ENCODE results near the gene GRM4.

GRM4 gene

DNA sequence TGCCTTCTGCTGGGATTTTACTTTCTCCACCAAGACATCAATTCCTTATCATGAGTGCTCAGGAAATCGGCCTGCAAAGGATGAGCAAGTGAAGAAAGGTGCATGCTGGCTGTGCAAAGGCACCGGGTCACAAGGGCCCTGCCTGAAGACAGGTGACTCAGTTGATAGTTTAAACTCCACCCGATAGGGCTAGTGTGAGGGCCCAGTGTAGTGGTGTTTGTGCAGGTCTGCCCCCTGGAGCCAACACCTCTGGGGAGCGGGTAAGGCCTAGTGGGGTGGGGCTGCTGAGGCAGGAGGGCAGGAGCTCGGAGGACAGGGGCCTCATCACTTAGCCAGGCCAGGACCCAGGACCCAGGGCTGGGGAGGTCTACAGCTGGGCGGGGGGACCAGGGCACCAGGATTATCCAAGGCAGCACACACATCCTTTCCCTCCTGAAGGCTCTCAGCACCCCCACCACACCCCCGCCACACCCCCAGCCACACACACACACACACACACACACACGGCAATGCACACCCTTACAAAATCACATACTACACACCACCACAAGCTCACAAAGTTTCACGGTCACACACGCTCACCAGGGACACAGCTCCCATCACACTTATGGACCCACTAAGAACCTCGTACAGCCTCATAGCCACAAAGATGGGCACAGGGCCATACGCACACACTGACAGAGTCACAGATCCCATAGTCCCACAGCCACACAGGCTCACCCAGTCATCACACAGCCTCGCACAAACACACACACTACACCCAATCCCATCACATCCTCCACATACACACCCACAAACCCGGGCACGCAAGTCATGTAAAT, 75.4 kb downstream of the GRM4 start:
- no peak overlapping the region for H3K4me3 ChIP-seq (ENCODE audit: low read depth, low read length, poor library complexity, severe bottlenecking)
- no peaks in the 10 kb centered on the region for H3K9me3 ChIP-seq (ENCODE audit: low read length)
- H3K27me3 ChIP-seq (ENCODE audit: insufficient read depth, low read length): 0 out of 2 replicates have a peak, but pooled peaks cover 7% of the 10 kb centered on the region
- no peak overlapping the region for H3K27ac ChIP-seq (ENCODE audit: low read depth, low read length, poor library complexity, severe bottlenecking)
- no peaks in the 10 kb centered on the region for H3F3A ChIP-seq (ENCODE audit: insufficient read depth, low read length)
- H3K79me2 ChIP-seq (ENCODE audit: insufficient read depth, low read length): no peaks in the 10 kb centered on the region
- no peaks in the 10 kb centered on the region for H3K9me2 ChIP-seq (ENCODE audit: low read depth, low read length)
- H3K9ac ChIP-seq (ENCODE audit: low read length): no peak overlapping the region
- H3K4me1 ChIP-seq (ENCODE audit: insufficient read depth, low read length, severe bottlenecking): no peaks in the 10 kb centered on the region
- H2AFZ ChIP-seq (ENCODE audit: low read length): no peak overlapping the region
- no peaks in the 10 kb centered on the region for H3K36me3 ChIP-seq (ENCODE audit: insufficient read depth, low read length)
- no peak for TF ChIP-seq EZH2 (IDR thresholded peaks at IDR 0.05; ENCODE audit: borderline replicate concordance, low read length)
- TF ChIP-seq, protein P1, sequence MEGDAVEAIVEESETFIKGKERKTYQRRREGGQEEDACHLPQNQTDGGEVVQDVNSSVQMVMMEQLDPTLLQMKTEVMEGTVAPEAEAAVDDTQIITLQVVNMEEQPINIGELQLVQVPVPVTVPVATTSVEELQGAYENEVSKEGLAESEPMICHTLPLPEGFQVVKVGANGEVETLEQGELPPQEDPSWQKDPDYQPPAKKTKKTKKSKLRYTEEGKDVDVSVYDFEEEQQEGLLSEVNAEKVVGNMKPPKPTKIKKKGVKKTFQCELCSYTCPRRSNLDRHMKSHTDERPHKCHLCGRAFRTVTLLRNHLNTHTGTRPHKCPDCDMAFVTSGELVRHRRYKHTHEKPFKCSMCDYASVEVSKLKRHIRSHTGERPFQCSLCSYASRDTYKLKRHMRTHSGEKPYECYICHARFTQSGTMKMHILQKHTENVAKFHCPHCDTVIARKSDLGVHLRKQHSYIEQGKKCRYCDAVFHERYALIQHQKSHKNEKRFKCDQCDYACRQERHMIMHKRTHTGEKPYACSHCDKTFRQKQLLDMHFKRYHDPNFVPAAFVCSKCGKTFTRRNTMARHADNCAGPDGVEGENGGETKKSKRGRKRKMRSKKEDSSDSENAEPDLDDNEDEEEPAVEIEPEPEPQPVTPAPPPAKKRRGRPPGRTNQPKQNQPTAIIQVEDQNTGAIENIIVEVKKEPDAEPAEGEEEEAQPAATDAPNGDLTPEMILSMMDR (IDR thresholded peaks at IDR 0.05; ENCODE audit: low read length): no peak
- no peaks in the 10 kb centered on the region for H4K20me1 ChIP-seq (ENCODE audit: insufficient read depth, low read length)
- no peak overlapping the region for H3K4me2 ChIP-seq (ENCODE audit: low read length)

DNA sequence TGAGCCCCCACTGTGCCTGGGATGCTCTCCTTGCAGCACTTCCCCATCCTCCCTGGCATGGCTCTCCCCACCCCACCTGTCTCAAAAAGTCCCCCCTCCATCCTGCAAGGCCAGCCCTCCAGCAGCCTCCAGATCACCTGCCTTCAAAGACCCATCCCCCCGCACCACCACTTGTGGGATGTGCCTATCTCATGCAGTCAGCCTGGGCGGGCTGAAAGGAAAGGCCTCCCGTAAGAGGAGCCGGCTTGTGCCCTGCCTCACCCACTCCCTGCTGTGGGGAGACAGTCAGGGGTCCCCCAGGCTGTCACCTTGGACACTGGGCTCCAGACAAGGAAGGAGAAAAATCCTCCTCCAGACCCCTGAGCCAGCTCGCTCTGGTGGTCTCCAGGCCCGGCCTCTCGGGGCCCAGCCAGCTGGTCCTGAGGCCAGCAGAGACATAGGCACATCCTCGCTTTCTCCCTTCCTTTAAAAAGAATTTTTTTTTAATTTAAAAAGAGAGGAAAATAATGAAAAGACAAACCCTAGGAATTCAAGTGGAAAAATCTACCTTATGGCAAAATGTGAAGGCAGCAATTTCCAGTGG, 77.3 kb downstream of the GRM4 start:
- Histone ChIP-seq H3K4me1 (ENCODE audit: insufficient read depth, low read length, severe bottlenecking) (no peaks in the 10 kb centered on the region), H2AFZ (ENCODE audit: low read length) (no peak overlapping the region), H3K27ac (ENCODE audit: low read depth, low read length, poor library complexity, severe bottlenecking) (no peak overlapping the region), H4K20me1 (ENCODE audit: insufficient read depth, low read length) (no peaks in the 10 kb centered on the region), H3K27me3 (ENCODE audit: insufficient read depth, low read length) (peaks cover 7% of the 10 kb centered on the region; the same call in 1 of the 2 replicates), H3F3A (ENCODE audit: insufficient read depth, low read length) (no peaks in the 10 kb centered on the region), H3K79me2 (ENCODE audit: insufficient read depth, low read length) (no peaks in the 10 kb centered on the region), H3K9me3 (ENCODE audit: low read length) (no peaks in the 10 kb centered on the region), H3K36me3 (ENCODE audit: insufficient read depth, low read length) (no peaks in the 10 kb centered on the region), H3K4me3 (ENCODE audit: low read depth, low read length, poor library complexity, severe bottlenecking) (no peak overlapping the region), H3K9me2 (ENCODE audit: low read depth, low read length) (no peaks in the 10 kb centered on the region), H3K9ac (ENCODE audit: low read length) (no peak overlapping the region), H3K4me2 (ENCODE audit: low read length) (no peak overlapping the region)
- no peak for TF ChIP-seq EZH2 (IDR thresholded peaks at IDR 0.05; ENCODE audit: borderline replicate concordance, low read length)
- TF ChIP-seq, protein P1 (IDR thresholded peaks at IDR 0.05; ENCODE audit: low read length): no peak

DNA sequence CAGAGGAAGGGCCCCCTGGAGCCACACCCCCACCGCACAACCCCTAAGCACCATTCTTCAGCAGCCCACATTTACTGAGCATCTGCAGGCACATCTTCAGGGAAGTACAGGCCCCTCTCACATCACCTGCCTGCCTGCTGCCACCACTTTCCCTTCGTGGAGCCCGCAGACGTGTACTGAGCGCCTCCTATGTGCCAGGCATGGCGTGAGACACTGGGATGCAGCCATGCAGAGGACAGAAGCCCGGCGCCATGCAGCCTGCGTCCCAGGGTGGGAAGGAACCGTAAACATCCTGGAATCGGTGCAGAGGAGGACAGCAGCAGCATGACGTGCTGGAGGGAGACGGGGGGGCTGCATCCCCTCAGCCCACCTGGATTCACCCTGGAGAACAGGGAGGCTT, 78.1 kb downstream of the GRM4 start:
- H3K27me3 ChIP-seq (ENCODE audit: insufficient read depth, low read length): peaks cover 7% of the 10 kb centered on the region; the same call in 1 of the 2 replicates

More for the DNA sequence above, 78.1 kb downstream of the GRM4 start:
- no peak for TF ChIP-seq EZH2 (IDR thresholded peaks at IDR 0.05; ENCODE audit: borderline replicate concordance, low read length)
- TF ChIP-seq, protein P1 (IDR thresholded peaks at IDR 0.05; ENCODE audit: low read length): no peak; the same call in 1 of the 2 replicates
- no peaks in the 10 kb centered on the region for H3F3A ChIP-seq (ENCODE audit: insufficient read depth, low read length)
- H3K9me3 ChIP-seq (ENCODE audit: low read length): no peaks in the 10 kb centered on the region
- no peaks in the 10 kb centered on the region for H3K4me1 ChIP-seq (ENCODE audit: insufficient read depth, low read length, severe bottlenecking)
- no peak overlapping the region for H3K9ac ChIP-seq (ENCODE audit: low read length)
- H3K27ac ChIP-seq (ENCODE audit: low read depth, low read length, poor library complexity, severe bottlenecking): no peak overlapping the region
- no peaks in the 10 kb centered on the region for H4K20me1 ChIP-seq (ENCODE audit: insufficient read depth, low read length)
- H3K9me2 ChIP-seq (ENCODE audit: low read depth, low read length): no peaks in the 10 kb centered on the region
- H3K4me3 ChIP-seq (ENCODE audit: low read depth, low read length, poor library complexity, severe bottlenecking): no peak overlapping the region
- H2AFZ ChIP-seq (ENCODE audit: low read length): no peak overlapping the region
- no peak overlapping the region for H3K4me2 ChIP-seq (ENCODE audit: low read length)
- no peaks in the 10 kb centered on the region for H3K36me3 ChIP-seq (ENCODE audit: insufficient read depth, low read length)
- no peaks in the 10 kb centered on the region for H3K79me2 ChIP-seq (ENCODE audit: insufficient read depth, low read length)

Measured in OCI-LY1 (cell line).